ENCODE data around the gene SUMO3.
A peak's percentile ranks its signal among the peaks of the same experiment; 100 is the strongest.

Gene SUMO3

GRCh38 chr21:44831227-44831860 is 13.5 kb upstream of the SUMO3 start:
- no peak for DNase-seq (ENCODE audit: extremely low read depth in 1 of 2, low read depth in 1 of 2)

GRCh38 chr21:44829507-44830092 is 11.7 kb upstream of the SUMO3 start:
- no peak for DNase-seq (ENCODE audit: extremely low read depth in 1 of 2, low read depth in 1 of 2)

GRCh38 chr21:44828362-44829056 is 10.6 kb upstream of the SUMO3 start:
- DNase-seq (ENCODE audit: extremely low read depth in 1 of 2, low read depth in 1 of 2) = no peak

GRCh38 chr21:44823179-44823660 is 5.4 kb upstream of the SUMO3 start:
- no peak for DNase-seq (ENCODE audit: extremely low read depth in 1 of 2, low read depth in 1 of 2)

GRCh38 chr21:44822484-44823178 is 4.8 kb upstream of the SUMO3 start:
- no peak for DNase-seq (ENCODE audit: extremely low read depth in 1 of 2, low read depth in 1 of 2)

- DNase-seq (ENCODE audit: extremely low read depth in 1 of 2, low read depth in 1 of 2) = no peak
Measured at GRCh38 chr21:44820851-44821250, 3.0 kb upstream of the SUMO3 start.

GRCh38 chr21:44819283-44820243 is 1.7 kb upstream of the SUMO3 start:
- no peak for DNase-seq (ENCODE audit: extremely low read depth in 1 of 2, low read depth in 1 of 2)

GRCh38 chr21:44818640-44819011 is 764 bp upstream of the SUMO3 start:
- no peak for DNase-seq (ENCODE audit: extremely low read depth in 1 of 2, low read depth in 1 of 2)

GRCh38 chr21:44817506-44817880 is 369 bp downstream of the SUMO3 start:
- DNase-seq (ENCODE audit: extremely low read depth in 1 of 2, low read depth in 1 of 2) = peak; percentile 78 to 90

- DNase-seq (ENCODE audit: extremely low read depth in 1 of 2, low read depth in 1 of 2) = no peak
Measured at GRCh38 chr21:44816761-44817505, 929 bp downstream of the SUMO3 start.

- no peak for DNase-seq (ENCODE audit: extremely low read depth in 1 of 2, low read depth in 1 of 2)
Measured at GRCh38 chr21:44815852-44816628, 1.8 kb downstream of the SUMO3 start.

GRCh38 chr21:44815225-44815624 is 2.6 kb downstream of the SUMO3 start:
- no peak for DNase-seq (ENCODE audit: extremely low read depth in 1 of 2, low read depth in 1 of 2)

- no peak for DNase-seq (ENCODE audit: extremely low read depth in 1 of 2, low read depth in 1 of 2)
Measured at GRCh38 chr21:44814498-44815023, 3.3 kb downstream of the SUMO3 start.

- no peak for DNase-seq (ENCODE audit: extremely low read depth in 1 of 2, low read depth in 1 of 2)
Measured at GRCh38 chr21:44813727-44814126, 4.1 kb downstream of the SUMO3 start.

- no peak for DNase-seq (ENCODE audit: extremely low read depth in 1 of 2, low read depth in 1 of 2)
Measured at GRCh38 chr21:44813149-44813548, 4.7 kb downstream of the SUMO3 start.

GRCh38 chr21:44812640-44813039 is 5.2 kb downstream of the SUMO3 start:
- no peak for DNase-seq (ENCODE audit: extremely low read depth in 1 of 2, low read depth in 1 of 2)

- no peak for DNase-seq (ENCODE audit: extremely low read depth in 1 of 2, low read depth in 1 of 2)
Measured at GRCh38 chr21:44810779-44811178, 7.1 kb downstream of the SUMO3 start.

GRCh38 chr21:44805859-44806258 is 12.0 kb downstream of the SUMO3 start:
- DNase-seq (ENCODE audit: extremely low read depth in 1 of 2, low read depth in 1 of 2) = no peak

- DNase-seq (ENCODE audit: extremely low read depth in 1 of 2, low read depth in 1 of 2) = no peak
Measured at GRCh38 chr21:44805226-44805625, 12.6 kb downstream of the SUMO3 start.
